ENCODE results near the gene COL6A5. TPM values are rescaled to one million over a fixed set of nuclear protein-coding genes. Genes with fewer than 3 reads are reported as not detected.

The COL6A5 gene
- total and polyA plus RNA-seq, 10 of the 15 experiments (the other 5 are each of a cell fraction or from before 2014, with no cell fraction given): 0.04 to 0.11 TPM; not detected in 8

DNA sequence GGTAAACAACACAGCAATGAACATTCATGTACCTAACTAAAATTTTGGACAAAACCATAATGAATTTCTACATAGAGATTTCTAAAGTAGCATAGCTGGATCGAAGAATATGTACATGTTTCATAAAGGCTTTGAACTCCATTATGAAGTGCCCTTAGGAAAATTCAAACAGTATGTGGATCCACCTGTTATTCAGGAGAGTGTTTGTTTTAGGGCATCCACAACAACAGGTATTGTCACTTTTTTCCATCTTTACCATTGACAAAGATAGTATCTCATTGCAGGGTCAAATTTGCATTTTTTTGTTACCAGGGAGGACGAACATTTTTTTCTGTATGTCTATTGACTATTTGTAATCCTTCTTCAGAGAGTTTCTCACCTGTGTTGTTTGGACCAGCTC is 75.0 kb downstream of the COL6A5 start:
- H3K36me3 ChIP-seq (ENCODE audit: control insufficient read depth in 2 of 2, insufficient read depth in 2 of 2, low read length in 1 of 2): no peaks in the 10 kb centered on the region
- no peaks in the 10 kb centered on the region for H3K27me3 ChIP-seq (replicated peaks in 1 of 2; ENCODE audit: control insufficient read depth in 2 of 2, insufficient read depth in 2 of 2, low read length in 1 of 2)
- WGBS (ENCODE audit: insufficient coverage, insufficient replicate concordance, low lambda C conversion rate, missing lambda C conversion rate): 0% methylated on average over 2 of the region's 2 CpGs
- RAD21 ChIA-PET (ENCODE audit: unreplicated experiment): no interaction called here
- H3K4me2 ChIP-seq (ENCODE audit: control insufficient read depth, insufficient read depth): no peak overlapping the region
- no peak overlapping the region for H2AFZ ChIP-seq (ENCODE audit: control insufficient read depth, low read depth, low read length)
- H3K4me1 ChIP-seq (ENCODE audit: control insufficient read depth, insufficient read depth, low read length): no peaks in the 10 kb centered on the region
- DNase-seq (ENCODE audit: low read depth, low spot score) (no peak), ATAC-seq (no peak), FAIRE-seq (no peak)
- BruUV-seq (replicated peaks): no TSS peak
- no peak for TF ChIP-seq WRNIP1 (IDR thresholded peaks at IDR 0.05; ENCODE audit: borderline replicate concordance, low read depth, low read length)
- TF ChIP-seq ZZZ3 (IDR thresholded peaks at IDR 0.05; ENCODE audit: control insufficient read depth, insufficient read length, low read depth): no peak
- no peak for TF ChIP-seq IRF4 (IDR thresholded peaks at IDR 0.05; ENCODE audit: low read depth, low read length)
- TF ChIP-seq POLR2A (IDR thresholded peaks at IDR 0.05; ENCODE audit: low read depth, low read length): no peak
- TF ChIP-seq SMAD5 (IDR thresholded peaks at IDR 0.05; ENCODE audit: low read depth): no peak
- no peak for TF ChIP-seq CHD2 (IDR thresholded peaks at IDR 0.05; ENCODE audit: borderline replicate concordance, low read depth, low read length)
- TF ChIP-seq CREB1 (IDR thresholded peaks at IDR 0.05; ENCODE audit: low read depth): no peak
- TF ChIP-seq ATF7 (IDR thresholded peaks at IDR 0.05; ENCODE audit: low read depth): no peak
- TF ChIP-seq SREBF1 (IDR thresholded peaks at IDR 0.05; ENCODE audit: low read length): no peak
- no peak for TF ChIP-seq PAX8 (IDR thresholded peaks at IDR 0.05)
- TF ChIP-seq MTA3 (IDR thresholded peaks at IDR 0.05; ENCODE audit: borderline replicate concordance, low read length): no peak
- no peak for TF ChIP-seq POLR2AphosphoS5 (IDR thresholded peaks at IDR 0.05; ENCODE audit: low read length)
- no peak for TF ChIP-seq CEBPB (IDR thresholded peaks at IDR 0.05; ENCODE audit: borderline replicate concordance in 1 of 2, low read depth in 2 of 2, low read length in 2 of 2)
- TF ChIP-seq YBX1 (IDR thresholded peaks at IDR 0.05): no peak
- no peak for TF ChIP-seq YY1 (IDR thresholded peaks at IDR 0.05; ENCODE audit: low read depth, low read length)
- TF ChIP-seq ZNF207 (IDR thresholded peaks at IDR 0.05; ENCODE audit: borderline replicate concordance): no peak
- no peak for TF ChIP-seq SP1 (IDR thresholded peaks at IDR 0.05; ENCODE audit: low read depth, low read length)
- TF ChIP-seq PML (IDR thresholded peaks at IDR 0.05; ENCODE audit: low read length): no peak
- intact Hi-C loops (cut with micrococcal nuclease; ENCODE audit: unreplicated experiment): no loop called here
- POLR2A ChIA-PET: no interaction called here
- H3K79me2 ChIP-seq (ENCODE audit: control insufficient read depth, insufficient read depth, low read length): no peaks in the 10 kb centered on the region
- in situ Hi-C loops (cut with MboI): no loop called here
- CTCF ChIA-PET: no interaction called here
- H4K20me1 ChIP-seq (ENCODE audit: control insufficient read depth, insufficient read depth): no peaks in the 10 kb centered on the region
- no peaks in the 10 kb centered on the region for H3K9me3 ChIP-seq (replicated peaks; ENCODE audit: control insufficient read depth, insufficient read depth, low read length)
- SMC1A ChIA-PET (ENCODE audit: uncharacterized antibody, unreplicated experiment): no interaction called here
- H3K9ac ChIP-seq (ENCODE audit: control insufficient read depth, insufficient read depth, low read length): no peak overlapping the region
- no peak overlapping the region for H3K27ac ChIP-seq (ENCODE audit: control insufficient read depth, insufficient read depth)
- no peak overlapping the region for H3K4me3 ChIP-seq

Data from GM12878 (cell line).